Measurements from ENCODE around the gene BICD2. TPM values are rescaled to one million over a fixed set of nuclear protein-coding genes. Genes with fewer than 3 reads are reported as not detected.

The BICD2 gene
- total RNA-seq, 1 donor from 2014 or later = 48.2 TPM

- no peaks in the 10 kb centered on the region for H3K27me3 ChIP-seq (ENCODE audit: insufficient read depth, low read length)
- no peak overlapping the region for H3K9ac ChIP-seq (ENCODE audit: low read length)
- H3K27ac ChIP-seq (ENCODE audit: low read depth, low read length) = no peak overlapping the region
- FAIRE-seq = no peak
- no peaks in the 10 kb centered on the region for H3K4me1 ChIP-seq (ENCODE audit: insufficient read depth, low read length)
- peaks cover 6% of the 10 kb centered on the region for H3K4me1 Mint-ChIP-seq (ENCODE audit: low read depth, unreplicated experiment)
- H3K9me3 ChIP-seq (ENCODE audit: insufficient read depth, low read depth, low read length) = no peaks in the 10 kb centered on the region
- no peak overlapping the region for H3K4me2 ChIP-seq (ENCODE audit: low read length)
- H3K9me3 Mint-ChIP-seq (ENCODE audit: unreplicated experiment) = no peaks in the 10 kb centered on the region
- H3K27me3 Mint-ChIP-seq (ENCODE audit: low read depth, unreplicated experiment) = no peaks in the 10 kb centered on the region
- no peak overlapping the region for H2AFZ ChIP-seq (ENCODE audit: low read depth, low read length)
- peak; percentile 19 for DNase-seq (ENCODE audit: low read depth)
- H3K36me3 Mint-ChIP-seq (ENCODE audit: low read depth, unreplicated experiment) = peaks cover 21% of the 10 kb centered on the region
- peaks cover 42% of the 10 kb centered on the region for H4K20me1 ChIP-seq (ENCODE audit: insufficient read depth, low read length)
- TF ChIP-seq CTCF (IDR thresholded peaks at IDR 0.05; ENCODE audit: insufficient read depth, low read depth, low read length) (no peak), EZH2 (IDR thresholded peaks at IDR 0.05; ENCODE audit: insufficient read depth, low read length) (no peak)
- H3K4me3 Mint-ChIP-seq (ENCODE audit: unreplicated experiment) = no peak overlapping the region
- H3K79me2 ChIP-seq (ENCODE audit: insufficient read depth, low read length) = no peaks in the 10 kb centered on the region
- no peak overlapping the region for H3K27ac Mint-ChIP-seq (ENCODE audit: unreplicated experiment)
- peaks cover 25% of the 10 kb centered on the region for H3K36me3 ChIP-seq (ENCODE audit: insufficient read depth, low read length)
- H3K4me3 ChIP-seq (ENCODE audit: insufficient read depth, low read depth, low read length) = no peak overlapping the region
These were observed 49.0 kb downstream of the BICD2 start for GRCh38 chr9:92715488-92716231.

GRCh38 chr9:92714787-92715487 lies 49.7 kb downstream of the BICD2 start:
- Histone ChIP-seq H3K79me2 (ENCODE audit: insufficient read depth, low read length) (no peaks in the 10 kb centered on the region), H3K27ac (ENCODE audit: low read depth, low read length) (no peak overlapping the region), H3K4me3 (ENCODE audit: insufficient read depth, low read depth, low read length) (no peak overlapping the region), H3K4me2 (ENCODE audit: low read length) (no peak overlapping the region), H3K9me3 (ENCODE audit: insufficient read depth, low read depth, low read length) (no peaks in the 10 kb centered on the region), H3K9ac (ENCODE audit: low read length) (no peak overlapping the region), H2AFZ (ENCODE audit: low read depth, low read length) (no peak overlapping the region), H3K4me1 (ENCODE audit: insufficient read depth, low read length) (no peaks in the 10 kb centered on the region), H3K36me3 (ENCODE audit: insufficient read depth, low read length) (peaks cover 28% of the 10 kb centered on the region), H3K27me3 (ENCODE audit: insufficient read depth, low read length) (no peaks in the 10 kb centered on the region), H4K20me1 (ENCODE audit: insufficient read depth, low read length) (peaks cover 39% of the 10 kb centered on the region)
- TF ChIP-seq CTCF (IDR thresholded peaks at IDR 0.05; ENCODE audit: insufficient read depth, low read depth, low read length) = no peak
- TF ChIP-seq EZH2 (IDR thresholded peaks at IDR 0.05; ENCODE audit: insufficient read depth, low read length) = no peak
- FAIRE-seq (no peak), DNase-seq (ENCODE audit: low read depth) (no peak)
- Mint-ChIP-seq H3K9me3 (ENCODE audit: unreplicated experiment) (no peaks in the 10 kb centered on the region), H3K27ac (ENCODE audit: unreplicated experiment) (no peak overlapping the region), H3K4me1 (ENCODE audit: low read depth, unreplicated experiment) (peaks cover 6% of the 10 kb centered on the region), H3K36me3 (ENCODE audit: low read depth, unreplicated experiment) (peaks cover 19% of the 10 kb centered on the region), H3K27me3 (ENCODE audit: low read depth, unreplicated experiment) (no peaks in the 10 kb centered on the region), H3K4me3 (ENCODE audit: unreplicated experiment) (no peak overlapping the region)

- no peaks in the 10 kb centered on the region for H3K27me3 ChIP-seq (ENCODE audit: insufficient read depth, low read length)
- peaks cover 24% of the 10 kb centered on the region for H3K36me3 ChIP-seq (ENCODE audit: insufficient read depth, low read length)
- no peak overlapping the region for H3K9ac ChIP-seq (ENCODE audit: low read length)
- H3K27me3 Mint-ChIP-seq (ENCODE audit: low read depth, unreplicated experiment) = no peaks in the 10 kb centered on the region
- H3K79me2 ChIP-seq (ENCODE audit: insufficient read depth, low read length) = no peaks in the 10 kb centered on the region
- peaks cover 20% of the 10 kb centered on the region for H3K36me3 Mint-ChIP-seq (ENCODE audit: low read depth, unreplicated experiment)
- no peak overlapping the region for H3K27ac ChIP-seq (ENCODE audit: low read depth, low read length)
- H4K20me1 ChIP-seq (ENCODE audit: insufficient read depth, low read length) = peaks cover 39% of the 10 kb centered on the region
- peaks cover 8% of the 10 kb centered on the region for H3K4me1 Mint-ChIP-seq (ENCODE audit: low read depth, unreplicated experiment)
- no peaks in the 10 kb centered on the region for H3K9me3 ChIP-seq (ENCODE audit: insufficient read depth, low read depth, low read length)
- no peak overlapping the region for H3K4me2 ChIP-seq (ENCODE audit: low read length)
- FAIRE-seq = no peak
- H3K9me3 Mint-ChIP-seq (ENCODE audit: unreplicated experiment) = no peaks in the 10 kb centered on the region
- no peak overlapping the region for H2AFZ ChIP-seq (ENCODE audit: low read depth, low read length)
- H3K27ac Mint-ChIP-seq (ENCODE audit: unreplicated experiment) = no peak overlapping the region
- TF ChIP-seq EZH2 (IDR thresholded peaks at IDR 0.05; ENCODE audit: insufficient read depth, low read length) = no peak
- TF ChIP-seq CTCF (IDR thresholded peaks at IDR 0.05; ENCODE audit: insufficient read depth, low read depth, low read length) = no peak
- no peak for DNase-seq (ENCODE audit: low read depth)
- H3K4me3 ChIP-seq (ENCODE audit: insufficient read depth, low read depth, low read length) = no peak overlapping the region
- H3K4me3 Mint-ChIP-seq (ENCODE audit: unreplicated experiment) = no peak overlapping the region
- no peaks in the 10 kb centered on the region for H3K4me1 ChIP-seq (ENCODE audit: insufficient read depth, low read length)
These were observed 50.6 kb downstream of the BICD2 start for GRCh38 chr9:92714016-92714415.
